Right renal pelvis (tissue), 4 donors: ENCODE data around the gene EXOSC9. TPM values are rescaled to one million over a fixed set of nuclear protein-coding genes. Genes with fewer than 3 reads are reported as not detected.

Experiments
- DNase-seq, 4 donors: peaks; one replicate each; pipeline ENCODE4 v3.0.0-alpha.2; 2013; ENCODE audit warnings: low read depth in 4 of 4, low spot score in 3 of 4, missing footprints in 1 of 4
- polyA plus RNA-seq, 4 donors: library from polyadenylated mRNA; unstranded; fragments of 120-200 nt; gene quantifications; one replicate each; pipeline ENCODE4 v1.2.1, GENCODE V29; 2013; ENCODE audit not compliant: insufficient read length in 4 of 4

EXOSC9 gene
- polyA plus RNA-seq, 4 donors = 43.6 to 55.6 (median 51.0) TPM

- DNase-seq = peak in 1 of 4 donors; percentile 12
Measured at GRCh38 chr4:121822796-121823504, 21.8 kb downstream of the EXOSC9 start.

- DNase-seq = peak; percentile 91 to 95 (median 94)
Measured at GRCh38 chr4:121823505-121824170, 22.5 kb downstream of the EXOSC9 start, which contains the start of gene CCNA2. Gene CCNA2 (minus strand): TSS chr4:121823883. CDS start chr4:121823628, 255 bp downstream.

GRCh38 chr4:121824171-121824527, 23.0 kb downstream of the EXOSC9 start:
- no peak for DNase-seq

- no peak for DNase-seq
Measured at GRCh38 chr4:121824950-121825349, 23.8 kb downstream of the EXOSC9 start.

- DNase-seq = no peak
Measured at GRCh38 chr4:121827853-121828252, 26.7 kb downstream of the EXOSC9 start.

- DNase-seq = no peak
Measured at GRCh38 chr4:121829511-121829910, 28.4 kb downstream of the EXOSC9 start.

- no peak for DNase-seq
Measured at GRCh38 chr4:121838136-121838535, 37.0 kb downstream of the EXOSC9 start.

GRCh38 chr4:121842862-121843261, 41.7 kb downstream of the EXOSC9 start:
- DNase-seq = no peak

- DNase-seq = no peak
Measured at GRCh38 chr4:121846662-121847061, 45.5 kb downstream of the EXOSC9 start.

GRCh38 chr4:121851354-121851753, 50.2 kb downstream of the EXOSC9 start:
- DNase-seq = no peak

GRCh38 chr4:121860121-121860520, 59.0 kb downstream of the EXOSC9 start:
- DNase-seq = no peak

- no peak for DNase-seq
Measured at GRCh38 chr4:121861426-121861825, 60.3 kb downstream of the EXOSC9 start.

- DNase-seq = no peak
Measured at GRCh38 chr4:121863799-121864198, 62.7 kb downstream of the EXOSC9 start.

Other genes with a start within 250 kb of the EXOSC9 start
- 100 to 1,000 TPM; 403 to 472 (median 450) TPM for gene ANXA5, start 104.3 kb upstream of the EXOSC9 start, polyA plus RNA-seq
- 1 to 10 TPM in 1 of 4 donors, under 1 TPM in 3; 0.53 to 1.4 (median 0.69) TPM for gene SMIM43, start 36.2 kb upstream of the EXOSC9 start, polyA plus RNA-seq
- gene CCNA2, start 22.6 kb downstream of the EXOSC9 start, polyA plus RNA-seq = 10 to 100 TPM; 33.7 to 40.9 (median 37.1) TPM
- gene BBS7, start 69.2 kb downstream of the EXOSC9 start, polyA plus RNA-seq = 10 to 100 TPM; 24.4 to 28.2 (median 27.4) TPM
- 1 to 10 TPM in 2 of 4 donors, under 1 TPM in 2; 0.97 to 1.2 (median 1.0) TPM for gene TRPC3, start 150.7 kb downstream of the EXOSC9 start, polyA plus RNA-seq